H9 (cell line): ENCODE measurements around the gene SLC9A4. TPM values are rescaled to one million over a fixed set of nuclear protein-coding genes. Genes with fewer than 3 reads are reported as not detected.

ENCODE experiments used
- DNase-seq: peaks from one replicate; pipeline ENCODE4 v3.0.0-alpha.2; 2017
- H2AFZ ChIP-seq: one replicate; pipeline ENCODE4 v1.6.1; 2013; ENCODE audit warnings: mild to moderate bottlenecking, low read length, control low read depth, moderate library complexity
- H2AK5ac ChIP-seq: 2 replicates; pipeline ENCODE4 v1.6.1; 2013; ENCODE audit warnings: low read length, control low read depth, mixed read lengths; ENCODE audit not compliant: insufficient read length
- H2BK120ac ChIP-seq: one replicate; pipeline ENCODE4 v1.6.1; 2013; ENCODE audit warnings: low read depth, mild to moderate bottlenecking, low read length, control low read depth, inconsistent platforms; ENCODE audit not compliant: poor library complexity, severe bottlenecking
- H2BK12ac ChIP-seq: 2 replicates; pipeline ENCODE4 v1.6.1; 2013; ENCODE audit warnings: low read length, control low read depth, mixed read lengths, low read depth; ENCODE audit not compliant: insufficient read length
- H2BK15ac ChIP-seq: 2 replicates; pipeline ENCODE4 v1.6.1; 2013; ENCODE audit warnings: low read depth, low read length, control low read depth
- H2BK20ac ChIP-seq: one replicate; pipeline ENCODE4 v1.6.1; 2013; ENCODE audit warnings: low read depth, mild to moderate bottlenecking, low read length, control low read depth, inconsistent platforms; ENCODE audit not compliant: poor library complexity, severe bottlenecking
- H2BK5ac ChIP-seq: 2 replicates; pipeline ENCODE4 v1.6.1; 2013; ENCODE audit warnings: low read length, control low read depth, mixed read lengths; ENCODE audit not compliant: insufficient read length
- H3K14ac ChIP-seq: 2 replicates; pipeline ENCODE4 v1.6.1; 2013; ENCODE audit warnings: low read length, control low read depth; ENCODE audit not compliant: insufficient read depth
- H3K18ac ChIP-seq: 2 replicates; pipeline ENCODE4 v1.6.1; 2013; ENCODE audit warnings: low read depth, mild to moderate bottlenecking, mixed read lengths, low read length, control low read depth; ENCODE audit not compliant: insufficient read length
- H3K23ac ChIP-seq: 2 replicates; pipeline ENCODE4 v1.6.1; 2013; ENCODE audit warnings: low read length, control low read depth, mixed read lengths, low read depth; ENCODE audit not compliant: insufficient read length
- H3K23me2 ChIP-seq: 2 replicates; pipeline ENCODE4 v1.6.1; 2013; ENCODE audit warnings: low read depth, mild to moderate bottlenecking, mixed read lengths, low read length, control low read depth; ENCODE audit not compliant: insufficient read length, poor library complexity, severe bottlenecking
- H3K27ac ChIP-seq: 2 replicates; pipeline ENCODE4 v1.5.1; 2013; ENCODE audit warnings: low read length, control low read depth, mixed read lengths, low read depth; ENCODE audit not compliant: insufficient read length
- H3K27me3 ChIP-seq: 2 replicates; pipeline ENCODE4 v1.6.1; 2013; ENCODE audit warnings: low read length, control low read depth, inconsistent platforms; ENCODE audit not compliant: insufficient read depth
- H3K4ac ChIP-seq: 2 replicates; pipeline ENCODE4 v1.6.1; 2013; ENCODE audit warnings: low read depth, mild to moderate bottlenecking, control low read depth, inconsistent platforms, low read length, moderate library complexity
- H3K4me1 ChIP-seq: 2 replicates; pipeline ENCODE4 v1.6.1; 2013; ENCODE audit warnings: low read length, control low read depth, inconsistent platforms; ENCODE audit not compliant: insufficient read depth
- H3K4me2 ChIP-seq: 2 replicates; pipeline ENCODE4 v1.6.1; 2013; ENCODE audit warnings: low read length, control low read depth, mixed read lengths; ENCODE audit not compliant: insufficient read length, insufficient read depth
- H3K56ac ChIP-seq: 2 replicates; pipeline ENCODE4 v1.6.1; 2013; ENCODE audit warnings: low read depth, mild to moderate bottlenecking, mixed read lengths, low read length, control low read depth; ENCODE audit not compliant: insufficient read length
- H3K79me1 ChIP-seq: 2 replicates; pipeline ENCODE4 v1.6.1; 2013; ENCODE audit warnings: low read depth, mild to moderate bottlenecking, moderate library complexity, low read length, control low read depth, inconsistent platforms; ENCODE audit not compliant: insufficient read depth, poor library complexity, severe bottlenecking
- H3K79me2 ChIP-seq: 2 replicates; pipeline ENCODE4 v1.6.1; 2013; ENCODE audit warnings: low read length, control low read depth, inconsistent platforms; ENCODE audit not compliant: insufficient read depth
- H3K9ac ChIP-seq: 2 replicates; pipeline ENCODE4 v1.6.1; 2013; ENCODE audit warnings: low read length, control low read depth, mixed read lengths; ENCODE audit not compliant: insufficient read length; ENCODE audit errors: extremely low read depth
- H3K9me3 ChIP-seq: one replicate; pipeline ENCODE4 v1.6.1; 2013; ENCODE audit warnings: low read depth, low read length, inconsistent platforms; ENCODE audit not compliant: control insufficient read depth
- H3T11ph ChIP-seq: one replicate; pipeline ENCODE4 v1.6.1; 2013; ENCODE audit warnings: mild to moderate bottlenecking, low read length, control low read depth, inconsistent platforms
- H4K20me1 ChIP-seq: one replicate; pipeline ENCODE4 v1.6.1; 2013; ENCODE audit not compliant: control insufficient read depth, insufficient read length, insufficient read depth
- H4K5ac ChIP-seq: 2 replicates; pipeline ENCODE4 v1.6.1; 2013; ENCODE audit warnings: low read depth, mild to moderate bottlenecking, mixed read lengths, low read length, control low read depth; ENCODE audit not compliant: insufficient read length
- H4K8ac ChIP-seq: replicated peaks from 2 replicates; pipeline ENCODE4 v1.6.1; 2013; ENCODE audit warnings: low read length, control low read depth, mixed read lengths, low read depth; ENCODE audit not compliant: insufficient read length
- H4K91ac ChIP-seq: 2 replicates; pipeline ENCODE4 v1.6.1; 2013; ENCODE audit warnings: low read depth, mild to moderate bottlenecking, moderate library complexity, mixed read lengths, low read length, control low read depth; ENCODE audit not compliant: insufficient read length
- H3K27ac Mint-ChIP-seq, 3 experiments: 2 replicates in 2 of 3; 3 replicates in 1 of 3; pipeline ENCODE4 v1.8.0; 2020 to 2021; ENCODE audit warnings: mixed read lengths in 3 of 3, mild to moderate bottlenecking in 1 of 3, moderate library complexity in 1 of 3
- H3K27me3 Mint-ChIP-seq: 2 replicates; pipeline ENCODE4 v1.8.0; 2021; ENCODE audit warnings: low read depth, mild to moderate bottlenecking, moderate library complexity, mixed read lengths
- H3K36me3 Mint-ChIP-seq, 3 experiments: 2 replicates in 2 of 3; 3 replicates in 1 of 3; pipeline ENCODE4 v1.8.0; 2020 to 2021; ENCODE audit warnings: low read depth in 3 of 3, mixed read lengths in 3 of 3; ENCODE audit not compliant: insufficient read depth in 1 of 3
- H3K4me1 Mint-ChIP-seq, 2 experiments: 2 replicates each; pipeline ENCODE4 v1.8.0; 2020; ENCODE audit warnings: mixed read lengths in 2 of 2
- H3K4me3 Mint-ChIP-seq, 2 experiments: 2 replicates in 1 of 2; 3 replicates in 1 of 2; pipeline ENCODE4 v1.8.0; 2020 to 2021; ENCODE audit warnings: mild to moderate bottlenecking in 2 of 2, mixed read lengths in 2 of 2, moderate library complexity in 1 of 2
- H3K9me3 Mint-ChIP-seq, 2 experiments: 2 replicates in 1 of 2; 3 replicates in 1 of 2; pipeline ENCODE4 v1.8.0; 2020; ENCODE audit warnings: mild to moderate bottlenecking in 2 of 2, mixed read lengths in 2 of 2, moderate library complexity in 1 of 2
- CTCF ChIP-seq: fragments of 200-600 bp; sonication (generic); conservative IDR thresholded peaks from 3 replicates; pipeline ENCODE4 v1.8.0; 2021; ENCODE audit warnings: antibody characterized with exemption, mild to moderate bottlenecking
- WGBS: extraction: QIAGEN DNeasy Blood & Tissue Kit; methylation state at CpG from one replicate; pipeline ENCODE4 v1.1.7; 2013; ENCODE audit warnings: missing lambda C conversion rate, low lambda C conversion rate, mixed read lengths; ENCODE audit not compliant: insufficient read length; ENCODE audit errors: extremely low coverage; 5-methylcytosine and 5-hydroxymethylcytosine counted together
- total RNA-seq: library from RNA; stranded (reverse); gene quantifications from 2 replicates; pipeline ENCODE4 v1.2.1, GENCODE V29; 2021

Gene SLC9A4
- total RNA-seq, 1 experiment from 2014 or later: not detected

- no peak overlapping the region for H3K4ac ChIP-seq
- no peak overlapping the region for H2BK15ac ChIP-seq
- Mint-ChIP-seq H3K27me3 (peaks cover 3% of the 10 kb centered on the region; the same call in 1 of the 2 replicates), H3K4me3 (no peak overlapping the region), H3K4me1 (peaks cover 19 to 27% of the 10 kb centered on the region in 2 experiments), H3K27ac (no peak overlapping the region), H3K9me3 (no peaks in the 10 kb centered on the region), H3K36me3 (no peaks in the 10 kb centered on the region)
- no peaks in the 10 kb centered on the region for H3K79me1 ChIP-seq
- no peak overlapping the region for H3K27ac ChIP-seq
- no peak overlapping the region for H3K14ac ChIP-seq
- no peak overlapping the region for H4K5ac ChIP-seq
- H3K56ac ChIP-seq: no peak overlapping the region
- no peak overlapping the region for H2BK5ac ChIP-seq
- no peak overlapping the region for H3T11ph ChIP-seq
- no peak overlapping the region for H2BK12ac ChIP-seq
- no peak overlapping the region for H4K8ac ChIP-seq
- H3K9me3 ChIP-seq: no peaks in the 10 kb centered on the region
- H3K4me1 ChIP-seq: peaks cover 8% of the 10 kb centered on the region; the same call in 1 of the 2 replicates
- no peaks in the 10 kb centered on the region for H3K23me2 ChIP-seq
- DNase-seq: no peak
- no peak overlapping the region for H4K91ac ChIP-seq
- H3K27me3 ChIP-seq: no peaks in the 10 kb centered on the region
- H3K79me2 ChIP-seq: no peaks in the 10 kb centered on the region
- H3K23ac ChIP-seq: no peak overlapping the region
- H2BK120ac ChIP-seq: no peak overlapping the region
- H2AFZ ChIP-seq: no peak overlapping the region
- no CpG with 5 or more reads among the region's 5 CpGs for WGBS
- no peak overlapping the region for H2AK5ac ChIP-seq
- H3K4me2 ChIP-seq: no peak overlapping the region
- no peaks in the 10 kb centered on the region for H4K20me1 ChIP-seq
- no peak for TF ChIP-seq CTCF
- H3K9ac ChIP-seq: no peak overlapping the region
- no peak overlapping the region for H3K18ac ChIP-seq
- H2BK20ac ChIP-seq: no peak overlapping the region
Measured at GRCh38 chr2:102485147-102485785, 12.2 kb downstream of the SLC9A4 start.
